ENCODE data around the gene CEBPB.

Gene CEBPB

DNA sequence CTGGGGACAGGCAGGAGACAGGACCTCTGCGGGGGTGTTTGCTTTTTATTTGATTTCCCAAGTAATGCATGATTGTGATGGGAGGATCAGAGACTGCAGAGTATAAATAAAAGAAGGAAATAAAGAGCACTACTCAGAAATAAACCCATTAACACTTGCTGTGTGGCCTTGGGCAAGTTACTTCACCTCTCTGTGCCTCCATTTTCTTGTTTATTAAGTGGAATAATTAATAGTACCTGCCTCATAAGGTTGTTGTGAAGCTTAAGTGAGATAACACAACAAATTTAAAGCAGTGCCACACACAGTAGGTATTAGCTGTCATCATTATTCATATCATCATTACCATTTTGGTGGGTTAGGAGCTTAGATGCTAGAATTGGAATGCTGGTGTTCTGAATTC, 8.1 kb downstream of the CEBPB start:
- TF ChIP-seq POLR2AphosphoS5 (IDR thresholded peaks at IDR 0.05; ENCODE audit: low read depth, low read length) (no peak), FOXP2 (optimal IDR thresholded peaks at IDR 0.05; ENCODE audit: borderline replicate concordance, extremely low read depth, extremely low read length, insufficient read depth) (no peak), TAF1 (IDR thresholded peaks at IDR 0.05; ENCODE audit: borderline replicate concordance, insufficient read depth, low read length) (no peak), SIN3A (IDR thresholded peaks at IDR 0.05; ENCODE audit: borderline replicate concordance, insufficient read depth, low read length) (no peak)
- TF ChIP-seq, protein P1, sequence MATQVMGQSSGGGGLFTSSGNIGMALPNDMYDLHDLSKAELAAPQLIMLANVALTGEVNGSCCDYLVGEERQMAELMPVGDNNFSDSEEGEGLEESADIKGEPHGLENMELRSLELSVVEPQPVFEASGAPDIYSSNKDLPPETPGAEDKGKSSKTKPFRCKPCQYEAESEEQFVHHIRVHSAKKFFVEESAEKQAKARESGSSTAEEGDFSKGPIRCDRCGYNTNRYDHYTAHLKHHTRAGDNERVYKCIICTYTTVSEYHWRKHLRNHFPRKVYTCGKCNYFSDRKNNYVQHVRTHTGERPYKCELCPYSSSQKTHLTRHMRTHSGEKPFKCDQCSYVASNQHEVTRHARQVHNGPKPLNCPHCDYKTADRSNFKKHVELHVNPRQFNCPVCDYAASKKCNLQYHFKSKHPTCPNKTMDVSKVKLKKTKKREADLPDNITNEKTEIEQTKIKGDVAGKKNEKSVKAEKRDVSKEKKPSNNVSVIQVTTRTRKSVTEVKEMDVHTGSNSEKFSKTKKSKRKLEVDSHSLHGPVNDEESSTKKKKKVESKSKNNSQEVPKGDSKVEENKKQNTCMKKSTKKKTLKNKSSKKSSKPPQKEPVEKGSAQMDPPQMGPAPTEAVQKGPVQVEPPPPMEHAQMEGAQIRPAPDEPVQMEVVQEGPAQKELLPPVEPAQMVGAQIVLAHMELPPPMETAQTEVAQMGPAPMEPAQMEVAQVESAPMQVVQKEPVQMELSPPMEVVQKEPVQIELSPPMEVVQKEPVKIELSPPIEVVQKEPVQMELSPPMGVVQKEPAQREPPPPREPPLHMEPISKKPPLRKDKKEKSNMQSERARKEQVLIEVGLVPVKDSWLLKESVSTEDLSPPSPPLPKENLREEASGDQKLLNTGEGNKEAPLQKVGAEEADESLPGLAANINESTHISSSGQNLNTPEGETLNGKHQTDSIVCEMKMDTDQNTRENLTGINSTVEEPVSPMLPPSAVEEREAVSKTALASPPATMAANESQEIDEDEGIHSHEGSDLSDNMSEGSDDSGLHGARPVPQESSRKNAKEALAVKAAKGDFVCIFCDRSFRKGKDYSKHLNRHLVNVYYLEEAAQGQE (IDR thresholded peaks at IDR 0.05; ENCODE audit: insufficient read depth in 1 of 2, low read depth in 2 of 2, low read length in 2 of 2) = no peak

DNA sequence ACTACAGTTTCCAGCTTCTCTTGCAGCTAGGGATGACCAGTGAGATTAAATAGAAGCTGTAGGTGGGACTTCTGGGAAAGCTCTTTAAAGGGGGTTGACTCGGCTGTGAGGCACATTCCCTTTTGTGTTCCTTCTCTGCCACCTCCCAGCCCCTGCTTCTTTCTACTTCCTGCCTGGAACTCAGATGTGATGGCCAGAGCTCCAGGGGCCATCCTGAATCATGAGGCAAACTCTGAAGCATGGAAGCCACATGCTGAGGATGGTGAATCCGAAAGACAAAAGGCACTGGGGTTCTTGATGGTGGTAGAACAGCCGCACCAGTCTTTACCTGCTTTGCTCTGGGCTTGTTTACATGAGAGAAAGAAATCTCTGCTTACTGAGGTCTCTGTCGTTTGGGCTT, 9.1 kb downstream of the CEBPB start:
- TF ChIP-seq, protein P1 (IDR thresholded peaks at IDR 0.05; ENCODE audit: insufficient read depth in 1 of 2, low read depth in 2 of 2, low read length in 2 of 2) = no peak
- TF ChIP-seq FOXP2 (optimal IDR thresholded peaks at IDR 0.05; ENCODE audit: borderline replicate concordance, extremely low read depth, extremely low read length, insufficient read depth) (no peak), SIN3A (IDR thresholded peaks at IDR 0.05; ENCODE audit: borderline replicate concordance, insufficient read depth, low read length) (no peak), TAF1 (IDR thresholded peaks at IDR 0.05; ENCODE audit: borderline replicate concordance, insufficient read depth, low read length) (no peak)

- no peak for TF ChIP-seq FOXP2 (optimal IDR thresholded peaks at IDR 0.05; ENCODE audit: borderline replicate concordance, extremely low read depth, extremely low read length, insufficient read depth)
- TF ChIP-seq SIN3A (IDR thresholded peaks at IDR 0.05; ENCODE audit: borderline replicate concordance, insufficient read depth, low read length) = no peak
- TF ChIP-seq, protein P1 (IDR thresholded peaks at IDR 0.05; ENCODE audit: insufficient read depth in 1 of 2, low read depth in 2 of 2, low read length in 2 of 2) = no peak
- TF ChIP-seq TAF1 (IDR thresholded peaks at IDR 0.05; ENCODE audit: borderline replicate concordance, insufficient read depth, low read length) = no peak
- no peak for TF ChIP-seq POLR2AphosphoS5 (IDR thresholded peaks at IDR 0.05; ENCODE audit: low read depth, low read length)
Measured at GRCh38 chr20:50200482-50201104, 10.0 kb downstream of the CEBPB start.

- TF ChIP-seq FOXP2 (optimal IDR thresholded peaks at IDR 0.05; ENCODE audit: borderline replicate concordance, extremely low read depth, extremely low read length, insufficient read depth) (no peak), TAF1 (IDR thresholded peaks at IDR 0.05; ENCODE audit: borderline replicate concordance, insufficient read depth, low read length) (no peak), SIN3A (IDR thresholded peaks at IDR 0.05; ENCODE audit: borderline replicate concordance, insufficient read depth, low read length) (no peak), POLR2AphosphoS5 (IDR thresholded peaks at IDR 0.05; ENCODE audit: low read depth, low read length) (no peak)
- TF ChIP-seq, protein P1 (IDR thresholded peaks at IDR 0.05; ENCODE audit: insufficient read depth in 1 of 2, low read depth in 2 of 2, low read length in 2 of 2) = no peak
Measured at GRCh38 chr20:50202677-50203076, 12.0 kb downstream of the CEBPB start.
